Ascending aorta (tissue), 2 donors: ENCODE data around the gene SYNPO. TPM values are rescaled to one million over a fixed set of nuclear protein-coding genes. Genes with fewer than 3 reads are reported as not detected.

Source experiments
- DNase-seq, 2 donors: peaks; one replicate each; pipeline ENCODE4 v3.0.0-alpha.2; 2019; ENCODE audit warnings: low spot score in 2 of 2
- H3K27ac ChIP-seq, 2 donors: fragments of 200-600 bp; sonication (generic); one replicate each; pipeline ENCODE4 v1.5.1; 2016 to 2017; ENCODE audit warnings: mild to moderate bottlenecking in 1 of 2
- H3K27me3 ChIP-seq: fragments of 200-600 bp; sonication (generic); one replicate; pipeline ENCODE4 v1.5.1; 2017
- H3K36me3 ChIP-seq, 2 donors: fragments of 200-600 bp; sonication (generic); one replicate each; pipeline ENCODE4 v1.5.1; 2016
- H3K4me1 ChIP-seq, 2 donors: fragments of 200-600 bp; sonication (generic); one replicate each; pipeline ENCODE4 v1.5.1; 2016 to 2017; ENCODE audit warnings: mild to moderate bottlenecking in 1 of 2
- H3K4me3 ChIP-seq, 2 donors: fragments of 200-600 bp; sonication (generic); one replicate each; pipeline ENCODE4 v1.5.1; 2016 to 2017; ENCODE audit warnings: mild to moderate bottlenecking in 1 of 2
- H3K9me3 ChIP-seq, 2 donors: fragments of 200-600 bp; sonication (generic); one replicate each; pipeline ENCODE4 v1.5.1; 2016
- intact Hi-C: fragments of 100-400 bp; cut with DNase I; formaldehyde crosslinking; loops from one replicate; pipeline ENCODE4 v1.15.1; 2023
- total RNA-seq: library from RNA; depleted of rRNA; stranded (reverse); fragments of >200 nt; gene quantifications from one replicate; pipeline ENCODE4 v1.1.0, GENCODE V29; 2016
- TF ChIP-seq, protein P1 (sequence below), 3 experiments: fragments of 200-600 bp in 2 of 3; fragments of 450-650 bp in 1 of 3; sonication (generic) in 2 of 3; IDR thresholded peaks; one replicate each; pipeline ENCODE4 v1.5.1; 2016 to 2019; ENCODE audit warnings: antibody characterized with exemption in 3 of 3, mild to moderate bottlenecking in 1 of 3, moderate library complexity in 1 of 3

The SYNPO gene
- total RNA-seq, 1 donor from 2014 or later = 128 TPM

DNA sequence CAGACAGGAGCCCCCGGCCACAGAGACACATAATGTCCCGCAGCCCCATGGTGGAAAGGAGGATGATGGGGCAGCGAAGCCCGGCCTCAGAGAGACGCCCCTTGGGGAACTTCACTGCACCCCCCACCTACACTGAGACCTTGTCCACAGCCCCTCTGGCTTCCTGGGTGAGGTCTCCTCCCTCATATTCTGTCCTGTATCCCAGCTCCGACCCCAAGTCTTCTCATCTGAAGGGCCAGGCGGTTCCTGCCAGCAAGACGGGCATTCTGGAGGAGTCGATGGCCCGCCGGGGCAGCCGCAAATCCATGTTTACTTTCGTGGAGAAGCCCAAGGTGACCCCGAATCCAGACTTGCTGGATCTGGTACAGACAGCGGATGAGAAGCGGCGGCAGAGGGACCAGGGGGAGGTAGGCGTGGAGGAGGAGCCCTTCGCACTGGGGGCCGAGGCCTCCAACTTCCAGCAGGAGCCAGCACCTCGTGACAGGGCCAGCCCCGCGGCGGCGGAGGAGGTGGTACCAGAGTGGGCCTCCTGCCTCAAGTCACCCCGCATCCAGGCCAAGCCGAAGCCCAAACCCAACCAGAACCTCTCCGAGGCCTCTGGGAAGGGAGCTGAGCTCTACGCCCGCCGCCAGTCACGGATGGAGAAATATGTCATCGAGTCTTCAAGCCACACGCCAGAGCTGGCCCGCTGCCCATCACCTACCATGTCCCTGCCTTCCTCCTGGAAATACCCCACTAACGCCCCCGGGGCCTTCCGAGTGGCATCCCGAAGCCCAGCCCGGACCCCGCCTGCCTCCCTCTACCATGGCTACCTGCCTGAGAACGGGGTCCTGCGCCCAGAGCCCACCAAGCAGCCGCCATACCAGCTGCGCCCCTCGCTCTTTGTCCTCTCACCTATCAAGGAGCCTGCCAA is 8.9 kb downstream of the SYNPO start:
- Histone ChIP-seq H3K9me3 (no peaks in the 10 kb centered on the region), H3K36me3 (peaks cover 34 to 54% of the 10 kb centered on the region in 2 donors), H3K27ac (peak overlapping the region; percentile 86), H3K4me1 (peaks cover 45 to 82% of the 10 kb centered on the region in 2 donors), H3K4me3 (no peak overlapping the region), H3K27me3 (no peaks in the 10 kb centered on the region)
- TF ChIP-seq, protein P1, sequence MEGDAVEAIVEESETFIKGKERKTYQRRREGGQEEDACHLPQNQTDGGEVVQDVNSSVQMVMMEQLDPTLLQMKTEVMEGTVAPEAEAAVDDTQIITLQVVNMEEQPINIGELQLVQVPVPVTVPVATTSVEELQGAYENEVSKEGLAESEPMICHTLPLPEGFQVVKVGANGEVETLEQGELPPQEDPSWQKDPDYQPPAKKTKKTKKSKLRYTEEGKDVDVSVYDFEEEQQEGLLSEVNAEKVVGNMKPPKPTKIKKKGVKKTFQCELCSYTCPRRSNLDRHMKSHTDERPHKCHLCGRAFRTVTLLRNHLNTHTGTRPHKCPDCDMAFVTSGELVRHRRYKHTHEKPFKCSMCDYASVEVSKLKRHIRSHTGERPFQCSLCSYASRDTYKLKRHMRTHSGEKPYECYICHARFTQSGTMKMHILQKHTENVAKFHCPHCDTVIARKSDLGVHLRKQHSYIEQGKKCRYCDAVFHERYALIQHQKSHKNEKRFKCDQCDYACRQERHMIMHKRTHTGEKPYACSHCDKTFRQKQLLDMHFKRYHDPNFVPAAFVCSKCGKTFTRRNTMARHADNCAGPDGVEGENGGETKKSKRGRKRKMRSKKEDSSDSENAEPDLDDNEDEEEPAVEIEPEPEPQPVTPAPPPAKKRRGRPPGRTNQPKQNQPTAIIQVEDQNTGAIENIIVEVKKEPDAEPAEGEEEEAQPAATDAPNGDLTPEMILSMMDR (IDR thresholded peaks at IDR 0.05) = no peak
- intact Hi-C loops = no loop called here
- no peak for DNase-seq

DNA sequence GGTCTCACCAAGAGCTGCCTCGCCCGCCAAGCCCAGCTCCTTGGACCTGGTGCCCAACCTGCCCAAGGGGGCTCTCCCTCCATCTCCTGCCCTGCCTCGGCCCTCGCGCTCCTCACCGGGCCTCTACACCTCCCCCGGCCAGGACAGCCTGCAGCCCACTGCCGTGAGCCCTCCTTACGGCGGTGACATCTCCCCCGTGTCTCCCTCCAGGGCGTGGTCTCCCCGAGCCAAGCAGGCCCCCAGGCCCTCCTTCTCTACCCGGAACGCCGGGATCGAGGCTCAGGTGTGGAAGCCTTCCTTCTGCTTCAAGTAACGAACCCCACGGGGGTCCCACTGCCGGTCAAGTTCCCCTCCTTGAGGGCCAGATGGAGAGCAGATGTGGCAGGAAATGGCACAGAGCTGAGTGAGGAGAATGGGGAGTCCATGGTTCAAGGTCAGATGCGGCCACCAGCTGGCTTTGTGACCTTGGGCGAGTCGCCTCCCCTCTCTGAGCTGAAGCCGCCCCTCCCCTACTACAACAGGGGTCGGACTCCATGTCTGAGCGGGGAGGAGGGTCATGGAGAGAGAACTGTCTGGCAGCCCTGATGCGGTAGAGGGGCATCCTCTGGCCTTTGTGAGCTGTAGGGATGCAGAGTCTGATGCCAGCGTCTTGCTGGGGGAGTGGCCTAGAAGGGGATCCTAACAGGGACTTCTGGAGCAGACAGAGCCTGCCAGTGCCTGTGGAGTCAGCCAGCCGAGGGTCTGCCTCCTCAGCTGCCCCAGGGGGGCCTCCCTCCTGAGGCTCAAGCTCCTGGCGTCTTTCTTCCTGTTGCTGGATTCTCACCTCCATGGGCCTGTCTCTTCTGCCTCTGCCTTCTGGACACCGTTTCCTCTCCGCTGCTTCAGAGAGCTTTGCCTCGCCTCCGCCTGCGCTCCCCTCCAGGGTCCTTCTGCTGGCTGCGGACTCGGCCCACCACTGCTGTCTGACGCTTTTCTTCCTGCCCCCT is 9.9 kb downstream of the SYNPO start:
- peaks cover 41 to 73% of the 10 kb centered on the region in 2 donors for H3K4me1 ChIP-seq
- DNase-seq = no peak
- H3K36me3 ChIP-seq = peaks cover 34 to 57% of the 10 kb centered on the region in 2 donors

DNA sequence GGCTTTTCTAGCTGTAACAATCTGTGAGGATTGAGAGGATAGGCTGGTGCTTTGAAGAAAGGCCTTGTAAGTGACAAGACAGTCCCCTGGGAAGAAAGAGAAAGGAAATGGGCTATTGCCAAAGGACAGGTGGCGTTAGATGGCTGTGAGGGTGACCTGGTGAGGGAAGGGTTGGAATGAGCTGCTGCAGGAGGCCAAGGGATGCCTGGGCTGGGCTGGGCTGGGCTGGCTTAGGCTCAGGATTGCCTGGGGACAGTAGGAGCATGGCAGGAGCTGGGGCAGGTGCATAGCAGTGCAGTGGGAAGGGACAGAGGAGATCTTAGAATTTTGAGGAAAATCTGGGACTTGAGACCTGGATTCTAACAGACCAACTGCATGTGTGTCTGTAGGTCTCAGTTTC is 10.9 kb downstream of the SYNPO start:
- peaks cover 34 to 57% of the 10 kb centered on the region in 2 donors for H3K36me3 ChIP-seq
- H3K27ac ChIP-seq = peak overlapping the region; percentile 86
- H3K4me3 ChIP-seq = no peak overlapping the region
- TF ChIP-seq, protein P1 (IDR thresholded peaks at IDR 0.05) = no peak
- peaks cover 41 to 71% of the 10 kb centered on the region in 2 donors for H3K4me1 ChIP-seq
- no peaks in the 10 kb centered on the region for H3K27me3 ChIP-seq
- DNase-seq = no peak
- no peaks in the 10 kb centered on the region for H3K9me3 ChIP-seq
- intact Hi-C loops = no loop called here

More for the DNA sequence above, 9.9 kb downstream of the SYNPO start:
- intact Hi-C loops = no loop called here
- peak overlapping the region; percentile 86 for H3K27ac ChIP-seq
- no peaks in the 10 kb centered on the region for H3K9me3 ChIP-seq
- no peak overlapping the region for H3K4me3 ChIP-seq
- H3K27me3 ChIP-seq = no peaks in the 10 kb centered on the region
- TF ChIP-seq, protein P1 (IDR thresholded peaks at IDR 0.05) = no peak

DNA sequence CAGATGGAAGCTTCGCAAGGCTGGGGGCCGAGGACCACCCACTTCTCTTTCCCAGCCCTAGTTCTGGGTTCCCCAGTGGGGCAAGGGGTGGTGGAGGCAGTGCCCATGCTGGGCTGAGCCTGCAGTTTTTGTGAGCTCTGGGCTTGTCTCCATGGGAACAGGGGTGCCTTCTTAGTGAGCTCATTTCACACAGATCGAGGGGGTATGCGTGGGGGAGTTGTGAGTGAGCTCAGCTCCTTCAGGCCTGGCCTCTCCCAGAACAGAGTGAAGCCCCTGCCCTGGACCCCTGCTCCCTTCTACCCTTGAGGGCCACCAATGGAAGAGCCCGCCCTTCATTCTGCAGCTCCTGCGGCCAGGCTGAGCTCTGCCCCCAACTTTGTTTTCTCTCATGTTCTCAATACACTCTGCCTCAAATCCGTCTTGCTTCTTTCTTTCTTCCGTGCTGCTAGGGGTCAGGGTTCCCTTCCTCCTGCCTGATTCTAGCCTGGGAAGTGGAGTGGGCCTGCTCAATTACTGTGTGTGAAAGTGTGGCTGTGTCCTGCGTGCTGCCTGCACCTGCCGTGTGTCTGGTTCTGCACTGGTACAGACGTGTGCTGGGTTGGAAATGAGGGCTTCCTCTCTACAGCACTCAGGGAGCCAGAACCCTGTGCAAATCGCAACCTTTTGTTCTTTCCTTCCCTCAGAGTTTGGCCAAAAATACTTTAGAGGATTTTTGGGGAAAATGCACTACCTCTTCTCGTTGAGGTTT is 11.6 kb downstream of the SYNPO start:
- H3K9me3 ChIP-seq = no peaks in the 10 kb centered on the region
- no peak overlapping the region for H3K4me3 ChIP-seq
- H3K4me1 ChIP-seq = peaks cover 43 to 75% of the 10 kb centered on the region in 2 donors
- TF ChIP-seq, protein P1 (IDR thresholded peaks at IDR 0.05) = no peak
- H3K36me3 ChIP-seq = peaks cover 34 to 57% of the 10 kb centered on the region in 2 donors
- DNase-seq = no peak
- peak overlapping the region; percentile 86 for H3K27ac ChIP-seq
- H3K27me3 ChIP-seq = no peaks in the 10 kb centered on the region
- intact Hi-C loops = loop anchor here (2.0 kb wide), 1 partner anchor 61 kb away; no protein-coding TSS in a partner anchor
